Measurements from ENCODE around the gene DCLRE1A. TPM values are rescaled to one million over a fixed set of nuclear protein-coding genes. Genes with fewer than 3 reads are reported as not detected.

DCLRE1A gene
- total and polyA plus RNA-seq, 2 of the 13 experiments (the other 11 are each of a cell fraction or from before 2014, with no cell fraction given): 6.2 to 19.6 TPM

DNA sequence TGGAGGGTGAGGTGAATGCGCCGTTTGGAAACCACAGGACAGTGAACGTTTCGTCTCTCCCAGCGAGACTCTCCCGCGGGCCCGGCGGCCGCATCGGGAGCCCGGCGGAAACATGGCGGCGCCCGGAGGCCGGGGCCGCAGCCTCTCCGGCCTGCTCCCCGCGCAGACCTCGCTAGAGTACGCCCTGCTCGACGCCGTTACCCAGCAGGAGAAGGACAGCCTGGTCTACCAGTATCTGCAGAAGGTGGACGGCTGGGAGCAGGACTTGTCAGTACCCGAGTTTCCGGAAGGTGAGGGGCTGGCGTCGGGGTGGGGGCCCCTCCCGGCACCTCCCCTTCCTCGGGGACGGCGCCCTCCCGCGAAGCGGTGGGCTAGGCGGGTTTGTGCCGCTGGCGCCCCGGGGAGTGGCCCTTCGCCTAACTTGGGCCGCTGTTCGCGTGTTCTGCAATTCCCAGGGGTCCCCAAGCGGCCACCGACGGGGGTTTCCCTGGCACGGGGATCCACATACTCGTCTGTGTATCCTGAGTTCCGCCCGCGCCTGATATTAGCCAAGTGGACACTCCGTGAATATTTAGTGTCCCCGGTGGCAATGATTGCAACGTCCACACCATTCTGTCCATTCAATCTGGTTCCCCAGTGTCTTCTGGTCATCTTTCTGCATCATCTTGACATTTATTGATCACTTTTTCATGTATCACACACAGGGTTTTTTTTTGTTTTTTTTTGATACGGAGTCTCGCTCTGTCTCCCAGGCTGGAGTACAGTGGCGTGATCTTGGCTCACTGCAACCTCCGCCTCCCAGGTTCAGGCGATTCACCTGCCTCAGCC is 1.1 kb upstream of the DCLRE1A start (continued):
- TF ChIP-seq ZNF710 (CRISPR knock-in tag; IDR thresholded peaks at IDR 0.05; ENCODE audit: borderline replicate concordance) (0 out of 2 replicates have a peak, but pooled peaks have one; percentile 25), ZNF629 (CRISPR knock-in tag; conservative IDR thresholded peaks at IDR 0.05) (no peak), REL (CRISPR knock-in tag; conservative IDR thresholded peaks at IDR 0.05) (0 out of 2 replicates have a peak, but pooled peaks have one; percentile 42), CC2D1A (CRISPR knock-in tag; IDR thresholded peaks at IDR 0.05) (no peak), ZNF552 (CRISPR knock-in tag; IDR thresholded peaks at IDR 0.05; ENCODE audit: borderline replicate concordance) (no peak; the same call in 1 of the 2 replicates), SRSF1 (optimal IDR thresholded peaks at IDR 0.05; ENCODE audit: low read depth, low read length) (peak; percentile 65), TBX2 (CRISPR knock-in tag; IDR thresholded peaks at IDR 0.05; ENCODE audit: borderline replicate concordance) (peak; percentile 54; the same call in 1 of the 2 replicates), NFE2L2 (IDR thresholded peaks at IDR 0.05; ENCODE audit: low read length) (no peak), TEAD3 (CRISPR knock-in tag; optimal IDR thresholded peaks at IDR 0.05; ENCODE audit: borderline replicate concordance) (peak; percentile 17), ZNF335 (CRISPR knock-in tag; IDR thresholded peaks at IDR 0.05) (0 out of 2 replicates have a peak, but pooled peaks have one; percentile 8), ZMYM4 (CRISPR knock-in tag; IDR thresholded peaks at IDR 0.05) (peak; percentile 39; the same call in 1 of the 2 replicates), ZNF776 (CRISPR knock-in tag; IDR thresholded peaks at IDR 0.05) (peak; percentile 59; the same call in 1 of the 2 replicates), ZFP36 (IDR thresholded peaks at IDR 0.05; ENCODE audit: borderline replicate concordance, low read depth, low read length, partially characterized antibody) (no peak), ZNF576 (CRISPR knock-in tag; IDR thresholded peaks at IDR 0.05) (no peak), GATAD1 (CRISPR knock-in tag; IDR thresholded peaks at IDR 0.05) (no peak; the same call in none of the 2 replicates), GTF2F1 (IDR thresholded peaks at IDR 0.05; ENCODE audit: low read length) (no peak), CTCF (CRISPR knock-in tag; IDR thresholded peaks at IDR 0.05) (peak; percentile 33; the same call in 1 of the 2 replicates), ZSCAN21 (CRISPR knock-in tag; IDR thresholded peaks at IDR 0.05; ENCODE audit: borderline replicate concordance) (peak; percentile 30; the same call in 1 of the 2 replicates), ZNF619 (CRISPR knock-in tag; IDR thresholded peaks at IDR 0.05) (peak; percentile 89; the same call in 1 of the 2 replicates), ZFY (CRISPR knock-in tag; IDR thresholded peaks at IDR 0.05) (peak; percentile 92; the same call in 1 of the 2 replicates)
- TF ChIP-seq, protein P1, sequence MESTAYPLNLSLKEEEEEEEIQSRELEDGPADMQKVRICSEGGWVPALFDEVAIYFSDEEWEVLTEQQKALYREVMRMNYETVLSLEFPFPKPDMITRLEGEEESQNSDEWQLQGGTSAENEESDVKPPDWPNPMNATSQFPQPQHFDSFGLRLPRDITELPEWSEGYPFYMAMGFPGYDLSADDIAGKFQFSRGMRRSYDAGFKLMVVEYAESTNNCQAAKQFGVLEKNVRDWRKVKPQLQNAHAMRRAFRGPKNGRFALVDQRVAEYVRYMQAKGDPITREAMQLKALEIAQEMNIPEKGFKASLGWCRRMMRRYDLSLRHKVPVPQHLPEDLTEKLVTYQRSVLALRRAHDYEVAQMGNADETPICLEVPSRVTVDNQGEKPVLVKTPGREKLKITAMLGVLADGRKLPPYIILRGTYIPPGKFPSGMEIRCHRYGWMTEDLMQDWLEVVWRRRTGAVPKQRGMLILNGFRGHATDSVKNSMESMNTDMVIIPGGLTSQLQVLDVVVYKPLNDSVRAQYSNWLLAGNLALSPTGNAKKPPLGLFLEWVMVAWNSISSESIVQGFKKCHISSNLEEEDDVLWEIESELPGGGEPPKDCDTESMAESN (CRISPR knock-in tag; conservative IDR thresholded peaks at IDR 0.05): 0 out of 2 replicates have a peak, but pooled peaks have one; percentile 19
- TF ChIP-seq, protein P2, sequence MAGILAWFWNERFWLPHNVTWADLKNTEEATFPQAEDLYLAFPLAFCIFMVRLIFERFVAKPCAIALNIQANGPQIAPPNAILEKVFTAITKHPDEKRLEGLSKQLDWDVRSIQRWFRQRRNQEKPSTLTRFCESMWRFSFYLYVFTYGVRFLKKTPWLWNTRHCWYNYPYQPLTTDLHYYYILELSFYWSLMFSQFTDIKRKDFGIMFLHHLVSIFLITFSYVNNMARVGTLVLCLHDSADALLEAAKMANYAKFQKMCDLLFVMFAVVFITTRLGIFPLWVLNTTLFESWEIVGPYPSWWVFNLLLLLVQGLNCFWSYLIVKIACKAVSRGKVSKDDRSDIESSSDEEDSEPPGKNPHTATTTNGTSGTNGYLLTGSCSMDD (CRISPR knock-in tag; IDR thresholded peaks at IDR 0.05): no peak
